Measurements from ENCODE around the gene BTG2.
"Not testable (repeated sequence)": the region's sequence is repeated elsewhere in the genome, so short reads cannot be mapped to it uniquely, and the experiment has no call there.

BTG2 gene

GRCh38 chr1:203304919-203305808 lies at the start of gene BTG2:
Gene BTG2 (plus strand): TSS chr1:203305519. CDS start chr1:203305607, 88 bp downstream.
- peak; percentile 35 to 64 for DNase-seq

- not testable (repeated sequence) for DNase-seq
Observed at GRCh38 chr1:203256636-203257035, 48.7 kb upstream of the BTG2 start.

- no peak for DNase-seq
Observed at GRCh38 chr1:203263496-203263895, 41.8 kb upstream of the BTG2 start.

GRCh38 chr1:203264052-203264501 lies 41.2 kb upstream of the BTG2 start:
- DNase-seq: no peak

GRCh38 chr1:203265541-203265940 lies 39.8 kb upstream of the BTG2 start:
- no peak for DNase-seq

DNA sequence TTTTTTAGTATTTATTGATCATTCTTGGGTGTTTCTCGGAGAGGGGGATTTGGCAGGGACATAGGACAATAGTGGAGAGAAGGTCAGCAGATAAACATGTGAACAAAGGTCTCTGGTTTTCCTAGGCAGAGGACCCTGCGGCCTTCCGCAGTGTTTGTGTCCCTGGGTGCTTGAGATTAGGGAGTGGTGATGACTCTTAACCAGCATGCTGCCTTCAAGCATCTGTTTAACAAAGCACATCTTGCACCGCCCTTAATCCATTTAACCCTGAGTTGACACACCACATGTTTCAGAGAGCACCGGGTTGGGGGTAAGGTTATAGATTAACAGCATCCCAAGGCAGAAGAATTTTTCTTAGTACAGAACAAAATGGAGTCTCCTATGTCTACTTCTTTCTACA lies 39.2 kb upstream of the BTG2 start:
- DNase-seq: not testable (repeated sequence)

- DNase-seq: peak; percentile 44 to 81
Observed at GRCh38 chr1:203267347-203267846, 37.9 kb upstream of the BTG2 start.

DNA sequence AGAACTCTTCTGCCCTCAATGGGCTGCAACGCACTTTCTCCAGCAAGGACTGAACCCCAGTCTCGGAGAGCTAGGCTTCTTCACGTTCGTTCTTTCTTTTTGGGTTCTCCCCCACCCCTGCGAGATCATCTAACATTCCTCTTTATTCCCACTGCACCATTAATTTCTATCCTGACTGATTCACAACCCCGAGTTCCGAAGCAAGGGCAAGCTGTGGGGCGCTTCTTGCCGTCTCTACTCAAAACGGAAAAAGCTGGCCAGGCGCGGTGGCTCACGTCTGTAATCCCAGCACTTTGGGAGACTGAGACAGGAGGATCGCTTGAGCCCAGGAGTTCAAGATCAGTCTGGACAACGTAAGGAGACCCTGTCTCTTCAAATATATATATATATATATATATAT lies 37.4 kb upstream of the BTG2 start:
- DNase-seq: no peak

DNA sequence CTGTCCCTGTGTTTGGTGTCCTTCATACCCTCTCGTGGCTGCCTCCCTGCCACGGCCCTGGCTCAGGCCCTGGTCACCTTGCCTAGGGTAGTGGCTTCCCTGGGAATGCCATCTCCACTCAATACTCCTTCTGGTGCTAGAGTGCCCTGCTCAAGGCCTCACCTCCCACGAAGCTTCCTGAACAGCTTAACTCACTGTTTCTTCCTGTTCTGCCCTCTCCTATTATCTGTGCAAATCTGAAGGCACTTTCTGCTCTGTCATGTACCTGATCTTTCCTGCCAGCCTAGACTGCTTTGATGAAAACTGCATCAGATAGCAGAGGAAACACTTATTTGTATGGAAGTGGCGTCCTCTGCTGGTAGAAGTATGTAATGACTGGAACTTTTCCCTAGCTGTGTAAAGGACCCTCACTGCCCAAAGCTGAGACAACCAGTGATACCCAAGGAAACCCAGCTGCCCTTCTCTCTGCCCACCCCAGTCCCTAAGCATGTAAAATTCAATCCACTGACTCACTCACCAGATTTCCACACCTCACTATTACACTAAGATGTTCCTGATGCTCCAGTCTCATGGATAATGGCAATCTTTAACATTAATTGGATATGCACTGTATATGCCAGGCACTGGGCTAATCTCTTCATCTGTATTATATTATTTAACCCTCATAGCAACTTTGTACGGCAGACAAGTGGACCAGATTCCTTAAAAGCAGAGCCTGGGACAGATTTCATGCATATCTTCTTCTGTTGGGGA lies 36.2 kb upstream of the BTG2 start:
- DNase-seq: peak in 1 of 2 experiments; percentile 75

DNA sequence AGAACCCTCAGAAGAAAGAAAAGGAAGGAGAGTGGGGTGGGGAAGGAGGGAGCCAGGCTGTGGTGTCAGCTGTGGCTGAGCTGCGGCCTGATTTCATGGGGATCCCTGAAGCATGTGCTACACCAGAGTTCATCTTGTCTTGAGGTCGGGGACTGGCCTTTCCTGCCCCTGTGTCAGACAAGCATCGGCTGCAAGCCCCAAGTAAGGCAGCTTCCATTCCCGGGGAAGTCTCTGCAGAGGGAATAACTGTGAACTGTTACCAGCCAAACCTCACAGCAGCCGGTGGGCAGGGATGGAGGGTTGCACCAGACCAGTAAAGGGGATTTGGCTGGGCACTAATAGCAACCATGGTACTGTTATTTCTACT lies 35.7 kb upstream of the BTG2 start:
- no peak for DNase-seq

DNA sequence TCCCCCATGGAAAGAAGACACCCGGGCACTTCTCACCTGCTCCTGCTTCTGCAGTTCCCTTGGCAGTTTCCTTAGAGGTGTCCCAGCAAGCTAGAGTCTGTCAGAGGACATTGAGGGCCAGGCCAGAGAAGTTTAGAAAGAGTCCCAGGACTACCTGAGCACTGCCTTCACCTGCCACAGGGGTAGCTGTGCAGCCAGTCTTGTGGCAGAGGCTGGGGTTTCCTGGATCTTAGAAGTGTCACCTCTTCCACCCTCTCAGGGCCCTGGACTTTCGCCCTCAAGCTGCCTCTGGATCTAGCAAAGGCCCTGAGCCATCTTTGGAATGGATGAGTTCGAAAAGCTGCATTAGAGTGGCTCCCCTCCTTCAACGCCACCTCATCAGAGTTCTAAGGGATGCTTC lies 34.9 kb upstream of the BTG2 start:
- DNase-seq: no peak

GRCh38 chr1:203271018-203271743 lies 34.1 kb upstream of the BTG2 start:
- DNase-seq: peak in 1 of 2 experiments; percentile 34

DNA sequence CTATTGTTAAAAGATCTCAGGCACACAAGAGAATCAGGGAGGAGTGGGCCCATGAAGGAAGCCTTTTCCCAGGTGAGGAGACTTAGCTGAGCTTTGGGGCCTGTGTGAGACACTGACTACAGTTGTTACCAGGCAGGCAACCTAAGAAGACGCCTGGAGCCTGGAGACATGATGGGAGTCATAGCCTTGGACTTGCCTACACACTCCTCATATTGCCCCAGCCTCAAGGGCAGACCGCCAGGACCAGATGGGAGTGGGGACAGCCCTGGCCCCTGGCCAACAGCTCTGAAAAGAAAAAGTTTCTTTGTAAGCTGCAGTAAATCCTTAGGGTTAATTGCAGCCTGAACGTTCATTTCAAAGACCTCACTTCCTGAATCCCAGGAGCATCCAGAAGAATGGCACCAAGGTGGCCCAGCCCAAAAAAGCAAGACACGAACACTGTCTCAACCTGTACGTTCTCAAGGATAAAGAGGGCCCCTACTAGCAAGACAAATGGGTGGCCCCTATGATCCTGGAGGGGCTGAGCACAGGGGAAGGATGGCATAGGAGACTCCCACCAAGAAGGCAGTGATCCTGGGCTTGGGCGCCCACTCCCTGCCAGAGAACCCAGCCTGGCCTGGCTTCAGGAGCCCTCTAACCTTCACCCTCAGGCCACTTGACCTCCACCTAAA lies 33.2 kb upstream of the BTG2 start:
- no peak for DNase-seq

DNA sequence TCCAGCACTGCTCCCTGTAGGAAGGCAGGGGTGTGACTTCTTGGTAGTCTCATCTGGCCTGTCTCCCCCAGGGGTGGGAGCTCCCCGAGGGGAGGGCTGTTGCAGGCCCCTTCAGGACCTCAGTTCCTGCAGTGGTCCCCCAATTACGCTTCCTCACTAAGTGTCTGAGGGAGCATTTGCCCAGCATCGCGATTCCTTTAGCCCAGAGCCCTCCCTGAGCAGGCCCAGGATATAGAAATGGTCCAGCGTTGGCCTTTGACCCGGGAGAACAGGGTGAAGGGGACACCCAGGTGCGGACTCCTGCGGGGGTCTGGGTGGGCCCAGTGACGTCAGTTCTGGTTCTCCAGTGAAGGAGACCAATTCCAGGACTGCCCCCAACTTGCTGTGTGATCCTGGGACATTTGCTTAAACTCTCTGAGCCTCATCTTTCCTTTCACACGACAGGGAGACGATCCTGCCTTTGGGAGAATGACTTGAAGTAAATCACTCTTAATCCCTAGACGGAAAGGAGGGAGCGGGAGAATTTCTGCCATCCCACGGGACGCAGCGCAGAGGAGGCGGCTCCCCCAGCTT lies 32.6 kb upstream of the BTG2 start:
- DNase-seq: no peak

- DNase-seq: peak in 1 of 2 experiments; percentile 33
Observed at GRCh38 chr1:203273206-203273868, 32.0 kb upstream of the BTG2 start.

DNA sequence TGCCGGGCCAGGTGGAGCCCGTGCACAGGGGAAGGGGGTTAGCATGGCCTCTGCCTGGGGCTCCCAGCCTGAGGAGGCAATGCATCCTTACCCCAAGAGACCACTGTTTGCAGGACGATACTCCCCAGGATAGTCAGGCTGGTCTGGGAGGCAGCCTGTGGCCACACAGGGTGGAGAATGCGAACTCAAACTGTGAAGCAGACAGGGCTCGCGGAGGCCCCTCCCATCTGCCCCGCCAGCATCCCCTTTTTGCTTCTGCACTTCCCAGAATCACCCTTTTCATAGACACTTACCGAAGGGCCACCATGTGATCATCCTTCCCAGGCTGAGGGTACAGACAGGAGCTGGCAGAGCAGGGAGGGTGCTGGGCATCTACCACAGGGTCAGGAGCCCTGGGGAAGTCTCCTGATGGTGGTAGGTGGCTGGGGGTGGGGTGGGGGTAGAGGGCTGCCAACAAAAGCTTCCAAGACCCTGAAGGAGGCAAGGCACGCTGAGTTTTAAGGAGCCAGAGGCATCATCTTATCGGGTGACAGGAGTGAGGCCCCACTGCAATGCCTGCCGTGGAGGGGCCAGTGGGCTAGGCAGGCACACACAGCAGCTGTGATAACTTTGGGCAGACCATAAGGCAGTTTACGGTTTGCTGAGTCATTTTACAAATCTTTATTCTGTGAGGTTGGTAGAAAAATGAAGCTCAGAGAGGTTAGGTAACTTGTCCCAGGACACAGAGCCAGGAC lies 31.3 kb upstream of the BTG2 start:
- no peak for DNase-seq

- DNase-seq: no peak
Observed at GRCh38 chr1:203274603-203275381, 30.5 kb upstream of the BTG2 start.

GRCh38 chr1:203275656-203276272 lies 29.6 kb upstream of the BTG2 start:
- DNase-seq: no peak

DNA sequence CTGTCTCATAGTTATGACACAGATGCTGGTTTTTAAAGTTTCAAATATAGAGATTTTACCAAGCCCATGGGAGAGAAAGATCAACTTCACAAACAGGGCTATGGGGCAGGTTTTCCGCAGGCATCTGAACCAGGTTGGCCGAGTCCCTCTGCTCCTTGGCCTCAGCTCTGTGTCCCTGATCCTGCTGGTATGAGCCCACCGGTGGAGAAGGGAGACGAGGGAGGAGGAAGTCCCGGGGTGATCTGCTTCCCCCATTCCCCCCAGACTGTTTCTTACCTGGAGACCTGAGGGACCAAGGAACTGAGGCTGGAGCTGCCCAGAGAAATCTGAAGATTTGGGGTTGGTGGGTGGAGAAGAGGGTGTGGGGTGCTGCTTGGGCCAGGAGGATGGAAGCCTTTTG lies 28.9 kb upstream of the BTG2 start:
- no peak for DNase-seq

Measured in SW 1271 (cell line).